Prostate gland (tissue), 2 donors: Measurements from ENCODE around the gene CLRN1.

Experiments
- CTCF ChIP-seq, 4 experiments: fragments of 200-600 bp in 2 of 4; fragments of 450-650 bp in 2 of 4; sonication (generic) in 2 of 4; IDR thresholded peaks; 1 replicate in 3 of 4; 2 replicates in 1 of 4; pipeline ENCODE4 v1.5.1; 2016 to 2019; ENCODE audit warnings: antibody characterized with exemption in 4 of 4, mild to moderate bottlenecking in 2 of 4, moderate library complexity in 2 of 4
- POLR2A ChIP-seq: fragments of 450-650 bp; IDR thresholded peaks from one replicate; pipeline ENCODE4 v1.6.1; 2016; ENCODE audit warnings: antibody characterized with exemption, mild to moderate bottlenecking

DNA sequence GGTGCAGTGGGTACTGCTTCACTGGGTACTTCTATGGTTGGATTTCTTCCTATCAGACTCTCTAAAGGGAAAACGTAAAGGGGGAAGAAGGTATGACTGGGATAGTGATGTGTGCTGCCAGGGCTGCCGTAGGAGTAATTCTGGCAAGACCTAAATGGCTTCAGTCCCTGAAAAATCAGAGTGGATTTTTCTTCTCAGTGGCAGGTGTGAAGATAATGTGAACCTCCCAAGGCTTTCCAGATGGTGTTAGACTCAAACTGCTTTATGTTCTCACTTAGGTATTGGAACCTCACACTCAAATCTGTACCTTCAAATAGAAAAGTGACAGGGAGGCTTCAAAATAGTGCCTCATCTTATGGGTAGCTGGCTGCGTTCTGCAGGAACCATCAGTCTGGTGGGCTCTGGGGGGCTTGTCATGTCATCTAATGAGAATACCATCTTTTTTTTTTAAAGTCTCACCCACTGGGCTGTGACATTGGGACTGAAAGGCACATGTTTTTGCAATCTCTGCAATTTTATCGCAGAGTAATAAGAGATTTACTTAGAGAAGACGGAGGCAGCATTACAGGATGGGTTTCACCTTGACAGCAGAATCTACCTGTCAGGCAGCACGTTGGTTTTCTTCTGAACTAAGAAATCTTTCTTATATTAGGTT, 95.8 kb downstream of the CLRN1 start:
- no peak for TF ChIP-seq CTCF (IDR thresholded peaks at IDR 0.05)
- no peak for TF ChIP-seq POLR2A
